Vagina (tissue), 2 donors: ENCODE measurements around the gene TNFAIP3.

Experiments
- POLR2A ChIP-seq, 2 donors: fragments of 450-650 bp; IDR thresholded peaks; one replicate each; pipeline ENCODE4 v1.6.1; 2017; ENCODE audit warnings: antibody characterized with exemption in 2 of 2, mild to moderate bottlenecking in 2 of 2, moderate library complexity in 2 of 2
- POLR2AphosphoS5 ChIP-seq, 2 donors: sonication (generic); formaldehyde crosslinking; IDR thresholded peaks; one replicate each; pipeline ENCODE4 v1.9.0; 2017; ENCODE audit warnings: antibody characterized with exemption in 2 of 2, mild to moderate bottlenecking in 2 of 2, low read depth in 1 of 2; ENCODE audit not compliant: insufficient read depth in 1 of 2
- TF ChIP-seq, protein P1 (sequence below), 3 experiments: fragments of 450-650 bp in 2 of 3; fragments of 200-600 bp in 1 of 3; sonication (generic) in 1 of 3; IDR thresholded peaks; one replicate each; pipeline ENCODE4 v1.5.1; 2017 to 2019; ENCODE audit warnings: antibody characterized with exemption in 3 of 3, mild to moderate bottlenecking in 2 of 3, moderate library complexity in 2 of 3

GRCh38 chr6:137923866-137924653, 57.0 kb downstream of the TNFAIP3 start:
- TF ChIP-seq POLR2AphosphoS5 (IDR thresholded peaks at IDR 0.05; ENCODE audit: insufficient read depth in 1 of 2, low read depth in 1 of 2): no peak
- TF ChIP-seq POLR2A (IDR thresholded peaks at IDR 0.05): no peak
- TF ChIP-seq, protein P1, sequence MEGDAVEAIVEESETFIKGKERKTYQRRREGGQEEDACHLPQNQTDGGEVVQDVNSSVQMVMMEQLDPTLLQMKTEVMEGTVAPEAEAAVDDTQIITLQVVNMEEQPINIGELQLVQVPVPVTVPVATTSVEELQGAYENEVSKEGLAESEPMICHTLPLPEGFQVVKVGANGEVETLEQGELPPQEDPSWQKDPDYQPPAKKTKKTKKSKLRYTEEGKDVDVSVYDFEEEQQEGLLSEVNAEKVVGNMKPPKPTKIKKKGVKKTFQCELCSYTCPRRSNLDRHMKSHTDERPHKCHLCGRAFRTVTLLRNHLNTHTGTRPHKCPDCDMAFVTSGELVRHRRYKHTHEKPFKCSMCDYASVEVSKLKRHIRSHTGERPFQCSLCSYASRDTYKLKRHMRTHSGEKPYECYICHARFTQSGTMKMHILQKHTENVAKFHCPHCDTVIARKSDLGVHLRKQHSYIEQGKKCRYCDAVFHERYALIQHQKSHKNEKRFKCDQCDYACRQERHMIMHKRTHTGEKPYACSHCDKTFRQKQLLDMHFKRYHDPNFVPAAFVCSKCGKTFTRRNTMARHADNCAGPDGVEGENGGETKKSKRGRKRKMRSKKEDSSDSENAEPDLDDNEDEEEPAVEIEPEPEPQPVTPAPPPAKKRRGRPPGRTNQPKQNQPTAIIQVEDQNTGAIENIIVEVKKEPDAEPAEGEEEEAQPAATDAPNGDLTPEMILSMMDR (IDR thresholded peaks at IDR 0.05): no peak
